Glomerular endothelial cell (primary cell): ENCODE measurements around the gene ULK4. TPM values are rescaled to one million over a fixed set of nuclear protein-coding genes. Genes with fewer than 3 reads are reported as not detected.
"Not testable (repeated sequence)": the region's sequence is repeated elsewhere in the genome, so short reads cannot be mapped to it uniquely, and the experiment has no call there.

Source experiments
- DNase-seq: peaks from one replicate; pipeline ENCODE4 v3.0.0-alpha.2; 2011; ENCODE audit warnings: low read depth, low spot score; ENCODE audit errors: extremely low read depth
- total RNA-seq: library from RNA; depleted of rRNA; stranded (reverse); fragments of >200 nt; gene quantifications from 2 replicates; pipeline ENCODE4 v1.2.3, GENCODE V29; 2015

The ULK4 gene
- total RNA-seq, 1 donor from 2014 or later: 11.7 TPM

- DNase-seq: no peak
Measured at GRCh38 chr3:41457176-41457575, 504.7 kb downstream of the ULK4 start.

- DNase-seq: no peak
Measured at GRCh38 chr3:41456162-41456561, 505.7 kb downstream of the ULK4 start.

- DNase-seq: not testable (repeated sequence)
Measured at GRCh38 chr3:41453618-41454017, 508.3 kb downstream of the ULK4 start.

GRCh38 chr3:41450416-41451231 is 511.3 kb downstream of the ULK4 start:
- DNase-seq: no peak

GRCh38 chr3:41448396-41448795 is 513.5 kb downstream of the ULK4 start:
- no peak for DNase-seq

GRCh38 chr3:41447701-41448100 is 514.2 kb downstream of the ULK4 start:
- DNase-seq: no peak

- not testable (repeated sequence) for DNase-seq
Measured at GRCh38 chr3:41446316-41446715, 515.6 kb downstream of the ULK4 start.

- DNase-seq: no peak
Measured at GRCh38 chr3:41441568-41441967, 520.3 kb downstream of the ULK4 start.

GRCh38 chr3:41441139-41441538 is 520.8 kb downstream of the ULK4 start:
- DNase-seq: no peak

GRCh38 chr3:41436983-41437382 is 524.9 kb downstream of the ULK4 start:
- DNase-seq: no peak

- DNase-seq: no peak
Measured at GRCh38 chr3:41434781-41435180, 527.1 kb downstream of the ULK4 start.

GRCh38 chr3:41431386-41431785 is 530.5 kb downstream of the ULK4 start:
- DNase-seq: no peak

- DNase-seq: no peak
Measured at GRCh38 chr3:41430886-41431285, 531.0 kb downstream of the ULK4 start.

- no peak for DNase-seq
Measured at GRCh38 chr3:41430391-41430790, 531.5 kb downstream of the ULK4 start.

- DNase-seq: no peak
Measured at GRCh38 chr3:41426485-41426884, 535.4 kb downstream of the ULK4 start.

GRCh38 chr3:41424543-41425300 is 537.2 kb downstream of the ULK4 start:
- DNase-seq: no peak

GRCh38 chr3:41419809-41420208 is 542.1 kb downstream of the ULK4 start:
- no peak for DNase-seq

GRCh38 chr3:41418961-41419691 is 542.8 kb downstream of the ULK4 start:
- no peak for DNase-seq

- DNase-seq: no peak
Measured at GRCh38 chr3:41417574-41417973, 544.3 kb downstream of the ULK4 start.

GRCh38 chr3:41411065-41411464 is 550.8 kb downstream of the ULK4 start:
- no peak for DNase-seq

- DNase-seq: no peak
Measured at GRCh38 chr3:41405466-41405865, 556.4 kb downstream of the ULK4 start.
